OCI-LY1 (cell line): ENCODE results near the gene LRP1.

ENCODE experiments used
- CTCF ChIP-seq: fragments of 200-600 bp; sonication (generic), shearing (Covaris generic); IDR thresholded peaks from 2 replicates; pipeline ENCODE4 v1.5.1; 2017; ENCODE audit warnings: mild to moderate bottlenecking, antibody characterized with exemption, low read length, moderate library complexity, mixed read lengths
- EZH2 ChIP-seq: fragments of 200-600 bp; sonication (generic), shearing (Covaris generic); IDR thresholded peaks from 2 replicates; pipeline ENCODE4 v1.8.0; 2017; ENCODE audit warnings: borderline replicate concordance, mixed run types, mild to moderate bottlenecking, antibody characterized with exemption, low read length, moderate library complexity, mixed read lengths

- TF ChIP-seq CTCF (no peak), EZH2 (no peak)
These were observed 17.8 kb downstream of the LRP1 start for GRCh38 chr12:57146092-57146491.
